ENCODE results near the gene FGFR3.

DNA sequence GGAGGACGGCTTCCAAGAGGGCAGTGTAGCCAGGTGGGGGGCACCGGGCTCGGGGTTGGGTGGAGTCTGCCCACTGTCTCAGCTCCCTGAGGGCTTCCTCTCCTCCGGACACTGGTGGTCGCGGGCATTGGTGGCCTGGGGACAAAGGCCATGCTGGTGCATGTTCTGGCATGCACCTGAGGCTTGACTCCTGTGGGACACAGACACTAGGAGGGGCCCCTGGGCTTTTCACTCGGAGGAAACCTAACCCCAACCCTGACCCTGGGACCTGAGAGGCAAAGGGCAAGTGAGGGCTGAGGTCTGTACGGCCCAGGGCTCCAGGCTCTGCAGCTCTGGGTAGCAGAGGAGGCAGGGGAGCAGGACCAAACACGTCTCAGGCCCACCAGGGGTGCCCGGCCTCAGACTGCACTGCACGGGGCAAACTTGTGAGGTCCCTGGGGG lies 22.3 kb upstream of the FGFR3 start:
- TF ChIP-seq, protein P1, sequence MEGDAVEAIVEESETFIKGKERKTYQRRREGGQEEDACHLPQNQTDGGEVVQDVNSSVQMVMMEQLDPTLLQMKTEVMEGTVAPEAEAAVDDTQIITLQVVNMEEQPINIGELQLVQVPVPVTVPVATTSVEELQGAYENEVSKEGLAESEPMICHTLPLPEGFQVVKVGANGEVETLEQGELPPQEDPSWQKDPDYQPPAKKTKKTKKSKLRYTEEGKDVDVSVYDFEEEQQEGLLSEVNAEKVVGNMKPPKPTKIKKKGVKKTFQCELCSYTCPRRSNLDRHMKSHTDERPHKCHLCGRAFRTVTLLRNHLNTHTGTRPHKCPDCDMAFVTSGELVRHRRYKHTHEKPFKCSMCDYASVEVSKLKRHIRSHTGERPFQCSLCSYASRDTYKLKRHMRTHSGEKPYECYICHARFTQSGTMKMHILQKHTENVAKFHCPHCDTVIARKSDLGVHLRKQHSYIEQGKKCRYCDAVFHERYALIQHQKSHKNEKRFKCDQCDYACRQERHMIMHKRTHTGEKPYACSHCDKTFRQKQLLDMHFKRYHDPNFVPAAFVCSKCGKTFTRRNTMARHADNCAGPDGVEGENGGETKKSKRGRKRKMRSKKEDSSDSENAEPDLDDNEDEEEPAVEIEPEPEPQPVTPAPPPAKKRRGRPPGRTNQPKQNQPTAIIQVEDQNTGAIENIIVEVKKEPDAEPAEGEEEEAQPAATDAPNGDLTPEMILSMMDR (conservative IDR thresholded peaks at IDR 0.05 in 1 of 2, IDR thresholded peaks at IDR 0.05 in 1 of 2; ENCODE audit: extremely low read depth in 1 of 2, insufficient read depth in 1 of 2, low read depth in 1 of 2, low read length in 2 of 2), result no peak
- TF ChIP-seq EZH2 (IDR thresholded peaks at IDR 0.05; ENCODE audit: borderline replicate concordance, low read length), result no peak

Measured in mammary epithelial cell (primary cell).